GM12878 (cell line): ENCODE data around the gene HEPACAM2. TPM values are rescaled to one million over a fixed set of nuclear protein-coding genes. Genes with fewer than 3 reads are reported as not detected.

ENCODE experiments used
- ATAC-seq: fragments of 200-7000 bp; cut with Tn5 transposase; 3 replicates; pipeline ENCODE4 v1.9.1; 2020; ENCODE audit warnings: mild to moderate bottlenecking, moderate library complexity
- BruUV-seq: library from RNA; stranded (reverse); fragments of 400-500 nt; replicated peaks from 2 replicates; lab custom pipeline; 2021; lab: Mats Ljungman, UMichigan
- CTCF ChIA-PET: fragments of 300-600 bp; sonication (Branson Sonifier 250); formaldehyde crosslinking; extraction: SDS; loops from one replicate; lab custom pipeline; 2021; ENCODE audit warnings: inconsistent platforms; lab: Yijun Ruan, JAX
- POLR2A ChIA-PET: fragments of 350-600 bp; formaldehyde crosslinking; extraction: SDS; loops from one replicate; lab custom pipeline; 2021; ENCODE audit warnings: inconsistent platforms; lab: Charles Lee
- RAD21 ChIA-PET: fragments of 300-600 bp; sonication (Branson Sonifier 250); formaldehyde crosslinking; loops from one replicate; lab custom pipeline; 2023; ENCODE audit warnings: antibody characterized with exemption; ENCODE audit not compliant: unreplicated experiment; lab: Charles Lee
- SMC1A ChIA-PET: fragments of 300-600 bp; sonication (Branson Sonifier 250); formaldehyde crosslinking; loops from one replicate; lab custom pipeline; 2023; ENCODE audit not compliant: unreplicated experiment, uncharacterized antibody; lab: Charles Lee
- DNase-seq: peaks from one replicate; pipeline ENCODE4 v3.0.0-alpha.2; 2011; ENCODE audit warnings: low read depth, low spot score
- FAIRE-seq: peaks from 3 replicates; lab custom pipeline; 2011; peaks lifted over from hg19 to GRCh38; lab: Jason Lieb, UNC
- H2AFZ ChIP-seq: 2 replicates; pipeline ENCODE4 v1.6.0; 2011; ENCODE audit warnings: low read depth, low read length, control low read depth; ENCODE audit not compliant: control insufficient read depth
- H3K27ac ChIP-seq: 2 replicates; pipeline ENCODE4 v1.5.1; 2011; ENCODE audit warnings: control low read depth; ENCODE audit not compliant: control insufficient read depth, insufficient read depth
- H3K27me3 ChIP-seq, 2 experiments: replicated peaks in 1 of 2; 2 replicates each; pipeline versions ENCODE4 v1.6.0 to v1.6.1; 2011; ENCODE audit warnings: low read length in 1 of 2; ENCODE audit not compliant: control insufficient read depth in 2 of 2, insufficient read depth in 2 of 2
- H3K36me3 ChIP-seq, 2 experiments: 2 replicates each; pipeline ENCODE4 v1.5.1; 2011; ENCODE audit warnings: low read length in 1 of 2; ENCODE audit not compliant: control insufficient read depth in 2 of 2, insufficient read depth in 2 of 2
- H3K4me1 ChIP-seq: 2 replicates; pipeline ENCODE4 v1.6.1; 2011; ENCODE audit warnings: mild to moderate bottlenecking, low read length, moderate library complexity, mixed read lengths; ENCODE audit not compliant: control insufficient read depth, insufficient read depth
- H3K4me2 ChIP-seq: 2 replicates; pipeline ENCODE4 v1.6.0; 2011; ENCODE audit warnings: control low read depth; ENCODE audit not compliant: control insufficient read depth, insufficient read depth
- H3K4me3 ChIP-seq: fragments of 200-600 bp; sonication (generic); 2 replicates; pipeline ENCODE4 v1.5.1; 2016
- H3K79me2 ChIP-seq: 2 replicates; pipeline ENCODE4 v1.6.0; 2011; ENCODE audit warnings: low read length; ENCODE audit not compliant: control insufficient read depth, insufficient read depth
- H3K9ac ChIP-seq: 2 replicates; pipeline ENCODE4 v1.8.0; 2011; ENCODE audit warnings: low read length, control low read depth, mixed read lengths; ENCODE audit not compliant: control insufficient read depth, insufficient read depth
- H3K9me3 ChIP-seq: replicated peaks from 3 replicates; pipeline ENCODE4 v1.5.1; 2011; ENCODE audit warnings: mild to moderate bottlenecking, low read length; ENCODE audit not compliant: control insufficient read depth, insufficient read depth
- H4K20me1 ChIP-seq: 2 replicates; pipeline ENCODE4 v1.6.0; 2011; ENCODE audit not compliant: control insufficient read depth, insufficient read depth
- BCL3 ChIP-seq: IDR thresholded peaks from 2 replicates; pipeline ENCODE4 v1.6.1; 2011; ENCODE audit warnings: borderline replicate concordance, low read depth, mild to moderate bottlenecking, moderate library complexity, low read length; ENCODE audit not compliant: insufficient read depth, poor library complexity, severe bottlenecking
- BMI1 ChIP-seq: fragments of 450-650 bp; IDR thresholded peaks from 2 replicates; pipeline ENCODE4 v1.6.1; 2016; ENCODE audit warnings: mild to moderate bottlenecking, moderate library complexity, borderline replicate concordance
- CBX3 ChIP-seq: fragments of 200-600 bp; sonication (generic); IDR thresholded peaks from 2 replicates; pipeline ENCODE4 v1.6.1; 2016; ENCODE audit warnings: low read depth, borderline replicate concordance
- PAX5 ChIP-seq: IDR thresholded peaks from 2 replicates; pipeline ENCODE4 v1.6.1; 2011; ENCODE audit warnings: low read depth, low read length, borderline replicate concordance
- PML ChIP-seq: IDR thresholded peaks from 2 replicates; pipeline ENCODE4 v1.6.1; 2012; ENCODE audit warnings: low read length, inconsistent platforms
- POLR2AphosphoS5 ChIP-seq: IDR thresholded peaks from 2 replicates; pipeline ENCODE4 v1.6.1; 2011; ENCODE audit warnings: mild to moderate bottlenecking, low read length, inconsistent platforms
- ZNF217 ChIP-seq: fragments of 450-650 bp; IDR thresholded peaks from 2 replicates; pipeline ENCODE4 v1.6.1; 2017; ENCODE audit warnings: antibody characterized with exemption, mild to moderate bottlenecking
- ZSCAN29 ChIP-seq: fragments of 450-650 bp; IDR thresholded peaks from 2 replicates; pipeline ENCODE4 v1.6.1; 2017; ENCODE audit warnings: mild to moderate bottlenecking, moderate library complexity
- WGBS: methylation state at CpG from one replicate; pipeline ENCODE4 v1.1.6; 2016; ENCODE audit warnings: low lambda C conversion rate; ENCODE audit not compliant: insufficient replicate concordance, insufficient coverage; ENCODE audit errors: missing lambda C conversion rate; 5-methylcytosine and 5-hydroxymethylcytosine counted together
- in situ Hi-C: fragments of 300-500 bp; cut with MboI; formaldehyde crosslinking; loops from 9 replicates; pipeline ENCODE4 v1.14.3; 2018; ENCODE audit warnings: mixed read lengths
- intact Hi-C: fragments of 100-400 bp; cut with micrococcal nuclease; formaldehyde crosslinking; loops from one replicate; pipeline ENCODE4 v1.14.2; 2022; ENCODE audit not compliant: unreplicated experiment
- polyA plus RNA-seq, 11 experiments: library from polyadenylated mRNA; depleted of rRNA in 4 of 11; unstranded in 6 of 11; stranded (reverse) in 5 of 11; fragments of >200 nt; fragmentation: Nextera tagmentation in 4 of 11; fragmentation: Illumina TruSeq in 1 of 11; extraction: Ambion mirVana in 4 of 11; extraction: Trizol in 1 of 11; gene quantifications; 1 replicate in 1 of 11; 2 replicates in 10 of 11; pipeline versions ENCODE4 v1.2.1 to v1.2.3, GENCODE V29; 2011 to 2016; ENCODE audit warnings: inconsistent platforms in 2 of 11, missing spikeins in 2 of 11, low read depth in 1 of 11
- total RNA-seq, 4 experiments: library from RNA; depleted of rRNA in 3 of 4; stranded (reverse); fragments of >200 nt in 3 of 4; fragmentation: Illumina TruSeq in 1 of 4; extraction: Trizol in 1 of 4; gene quantifications; 2 replicates each; pipeline versions ENCODE4 v1.2.1 to v1.2.3, GENCODE V29; 2013 to 2021

Gene HEPACAM2
- total and polyA plus RNA-seq, 10 of the 15 experiments (the other 5 are each of a cell fraction or from before 2014, with no cell fraction given), result 0.04 to 0.58 TPM; not detected in 8

GRCh38 chr7:93196336-93196735 lies 29.9 kb downstream of the HEPACAM2 start:
- no peak for FAIRE-seq
- H3K4me1 ChIP-seq, result no peaks in the 10 kb centered on the region
- no peak for DNase-seq
- H4K20me1 ChIP-seq, result no peaks in the 10 kb centered on the region
- ChIA-PET SMC1A (interaction anchor here (1.1 to 1.6 kb wide), 3 partner anchors 9 to 16 kb away, joined by 3 to 4 read pairs (median 3); no protein-coding TSS in a partner anchor), RAD21 (no interaction called here), CTCF (no interaction called here), POLR2A (no interaction called here)
- H3K9ac ChIP-seq, result no peak overlapping the region
- no peak; the same call in 2 of the 3 replicates for ATAC-seq
- H3K4me2 ChIP-seq, result no peak overlapping the region
- intact Hi-C loops (no loop called here), in situ Hi-C loops (no loop called here)
- no TSS peak for BruUV-seq
- no peaks in the 10 kb centered on the region for H3K36me3 ChIP-seq
- WGBS, result 48% methylated on average over 2 of the region's 2 CpGs
- H3K27ac ChIP-seq, result no peak overlapping the region
- TF ChIP-seq CBX3 (no peak), POLR2AphosphoS5 (no peak), PML (no peak), PAX5 (no peak), ZSCAN29 (no peak), BMI1 (no peak)
- no peaks in the 10 kb centered on the region for H3K79me2 ChIP-seq
- no peak overlapping the region for H2AFZ ChIP-seq
- H3K27me3 ChIP-seq, result 0 out of 4 replicates have a peak, but pooled peaks cover 0 to 3% of the 10 kb centered on the region in 2 experiments
- H3K9me3 ChIP-seq, result no peaks in the 10 kb centered on the region
- no peak overlapping the region for H3K4me3 ChIP-seq

GRCh38 chr7:93194386-93194785 lies 31.9 kb downstream of the HEPACAM2 start:
- RAD21 ChIA-PET, result no interaction called here
- POLR2A ChIA-PET, result no interaction called here

More at GRCh38 chr7:93194386-93194785, 31.9 kb downstream of the HEPACAM2 start:
- no peak overlapping the region for H3K9ac ChIP-seq
- H3K4me1 ChIP-seq, result no peaks in the 10 kb centered on the region
- no peak overlapping the region for H3K4me3 ChIP-seq
- no peaks in the 10 kb centered on the region for H4K20me1 ChIP-seq
- ChIA-PET CTCF (no interaction called here), SMC1A (no interaction called here)
- WGBS, result 32% methylated on average over 3 of the region's 3 CpGs
- TF ChIP-seq ZNF217 (no peak), BCL3 (peak; percentile 47)
- no peak for ATAC-seq
- no peaks in the 10 kb centered on the region for H3K79me2 ChIP-seq
- H3K36me3 ChIP-seq, result no peaks in the 10 kb centered on the region
- in situ Hi-C loops, result no loop called here
- H3K27ac ChIP-seq, result no peak overlapping the region
- FAIRE-seq, result no peak
- no peak overlapping the region for H2AFZ ChIP-seq
- intact Hi-C loops, result no loop called here
- BruUV-seq, result no TSS peak
- H3K9me3 ChIP-seq, result no peaks in the 10 kb centered on the region
- H3K4me2 ChIP-seq, result no peak overlapping the region
- no peak for DNase-seq
- H3K27me3 ChIP-seq, result 0 out of 4 replicates have a peak, but pooled peaks cover 0 to 3% of the 10 kb centered on the region in 2 experiments
